ENCODE data around the gene PRKAG2.

DNA sequence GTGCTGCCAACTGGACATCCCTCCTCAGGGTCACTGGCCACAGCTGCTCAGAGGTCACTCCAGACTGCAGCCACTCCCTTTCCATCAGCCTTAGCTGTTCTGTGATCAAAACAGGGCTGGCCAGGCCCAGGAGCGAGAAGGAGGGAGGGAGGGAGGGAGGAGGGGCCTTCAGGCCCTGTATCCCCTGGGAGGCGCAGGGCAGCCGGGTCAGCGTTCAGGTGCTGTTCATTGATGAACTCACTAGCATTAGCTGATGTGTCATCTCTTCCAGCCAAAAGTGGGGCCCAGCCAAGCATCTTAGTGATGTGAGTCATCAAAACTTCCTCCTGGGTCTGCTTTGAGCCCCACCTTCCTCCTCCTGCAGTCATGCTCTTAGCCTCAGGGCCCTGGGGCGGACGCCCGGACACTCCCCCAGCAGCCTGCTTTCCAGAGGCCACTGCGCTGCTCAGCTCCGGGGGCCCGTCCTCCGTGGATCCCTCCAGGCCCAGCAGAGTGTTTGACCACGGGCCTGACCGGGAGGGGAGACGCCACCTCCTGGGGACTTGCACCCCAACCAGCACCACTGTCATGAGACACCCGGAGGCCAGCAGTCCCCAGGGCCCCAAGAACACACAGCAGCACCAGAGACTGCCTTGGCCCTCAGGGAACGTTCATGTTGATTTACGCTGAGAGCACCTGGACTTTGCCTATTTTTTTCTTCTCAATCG is 149.2 kb downstream of the PRKAG2 start:
- TF ChIP-seq EZH2 (IDR thresholded peaks at IDR 0.05) (no peak), POLR2AphosphoS5 (IDR thresholded peaks at IDR 0.05; ENCODE audit: borderline replicate concordance, low read depth, low read length) (no peak)

Data from SK-N-MC (cell line).